Esophagus squamous epithelium (tissue), 5 donors: ENCODE measurements around the gene GAA. TPM values are rescaled to one million over a fixed set of nuclear protein-coding genes. Genes with fewer than 3 reads are reported as not detected.

Experiments
- DNase-seq: peaks from one replicate; lab custom pipeline; 2025; lab: John Stamatoyannopoulos, UW
- H3K27ac ChIP-seq, 4 donors: fragments of 200-600 bp; sonication (generic); one replicate each; pipeline ENCODE4 v1.5.1; 2016 to 2019; ENCODE audit warnings: mild to moderate bottlenecking in 1 of 4
- H3K27me3 ChIP-seq, 4 donors: fragments of 200-600 bp; sonication (generic); 1 replicate in 3 of 4; 2 replicates in 1 of 4; pipeline versions ENCODE4 v1.5.1 to v1.6.0; 2017 to 2021; ENCODE audit warnings: antibody characterized with exemption in 1 of 4
- H3K36me3 ChIP-seq, 3 donors: fragments of 200-600 bp; sonication (generic); one replicate each; pipeline ENCODE4 v1.5.1; 2016 to 2019
- H3K4me1 ChIP-seq, 3 donors: fragments of 200-600 bp; sonication (generic); one replicate each; pipeline ENCODE4 v1.5.1; 2017 to 2019
- H3K4me3 ChIP-seq, 4 donors: fragments of 200-600 bp; sonication (generic); 1 replicate in 3 of 4; 2 replicates in 1 of 4; pipeline ENCODE4 v1.5.1; 2016 to 2019; ENCODE audit warnings: mild to moderate bottlenecking in 2 of 4, moderate library complexity in 1 of 4
- H3K9me3 ChIP-seq, 3 donors: fragments of 200-600 bp; sonication (generic); one replicate each; pipeline ENCODE4 v1.5.1; 2016 to 2019
- CTCF ChIP-seq, 6 experiments: fragments of 450-650 bp in 4 of 6; fragments of 200-600 bp in 2 of 6; sonication (generic) in 2 of 6; IDR thresholded peaks; one replicate each; pipeline ENCODE4 v1.5.1; 2016 to 2019; ENCODE audit warnings: antibody characterized with exemption in 6 of 6, mild to moderate bottlenecking in 4 of 6, moderate library complexity in 4 of 6
- POLR2A ChIP-seq, 4 donors: fragments of 450-650 bp; IDR thresholded peaks; one replicate each; pipeline ENCODE4 v1.6.1; 2017; ENCODE audit warnings: antibody characterized with exemption in 4 of 4, mild to moderate bottlenecking in 4 of 4, moderate library complexity in 3 of 4
- WGBS, 2 donors: methylation state at CpG; one replicate each; pipeline ENCODE4 v1.1.5; 2018; 5-methylcytosine and 5-hydroxymethylcytosine counted together
- intact Hi-C: fragments of 100-400 bp; cut with DNase I; formaldehyde crosslinking; loops from one replicate; pipeline ENCODE4 v1.15.0; 2022
- total RNA-seq, 4 donors: library from RNA; depleted of rRNA; stranded (reverse); fragments of >200 nt; gene quantifications; one replicate each; pipeline ENCODE4 v1.1.0, GENCODE V29; 2016
- donor health status: DM: yes; HTN: yes; CAD: no.

The GAA gene
- total RNA-seq, 4 donors from 2014 or later = 14.3 to 50.4 (median 28.7) TPM

GRCh38 chr17:80083136-80083661 lies 18.2 kb upstream of the GAA start:
- no peaks in the 10 kb centered on the region for H3K27me3 ChIP-seq
- 54 to 60% methylated on average over 3 to 5 of the region's 13 CpGs for WGBS, 2 donors
- H3K4me1 ChIP-seq = peaks cover 0 to 9% (median 8%) of the 10 kb centered on the region in 3 donors
- no peak for DNase-seq
- no peaks in the 10 kb centered on the region for H3K9me3 ChIP-seq
- H3K4me3 ChIP-seq = no peak overlapping the region
- no peaks in the 10 kb centered on the region for H3K36me3 ChIP-seq
- H3K27ac ChIP-seq = no peak overlapping the region
- intact Hi-C loops = no loop called here
- no peak for TF ChIP-seq POLR2A (IDR thresholded peaks at IDR 0.05)
- no peak for TF ChIP-seq CTCF (IDR thresholded peaks at IDR 0.05)

- 82 to 95% methylated on average over 4 to 8 of the region's 15 CpGs for WGBS, 2 donors
- H3K27me3 ChIP-seq = no peaks in the 10 kb centered on the region
- no peak for DNase-seq
- TF ChIP-seq POLR2A (IDR thresholded peaks at IDR 0.05) (no peak), CTCF (IDR thresholded peaks at IDR 0.05) (no peak)
- intact Hi-C loops = no loop called here
- no peaks in the 10 kb centered on the region for H3K36me3 ChIP-seq
- H3K9me3 ChIP-seq = no peaks in the 10 kb centered on the region
- no peak overlapping the region for H3K4me3 ChIP-seq
- peaks cover 0 to 9% (median 8%) of the 10 kb centered on the region in 3 donors for H3K4me1 ChIP-seq
- H3K27ac ChIP-seq = no peak overlapping the region
Observed at GRCh38 chr17:80084773-80085172, 16.6 kb upstream of the GAA start.

- 77 to 82% methylated on average over 11 to 16 of the region's 17 CpGs for WGBS, 2 donors
- Histone ChIP-seq H3K4me3 (no peak overlapping the region), H3K27me3 (no peaks in the 10 kb centered on the region), H3K9me3 (no peaks in the 10 kb centered on the region), H3K36me3 (no peaks in the 10 kb centered on the region), H3K4me1 (peaks cover 0 to 9% (median 8%) of the 10 kb centered on the region in 3 donors), H3K27ac (no peak overlapping the region)
- TF ChIP-seq POLR2A (IDR thresholded peaks at IDR 0.05) (no peak), CTCF (IDR thresholded peaks at IDR 0.05) (no peak)
- no peak for DNase-seq
- intact Hi-C loops = no loop called here
Observed at GRCh38 chr17:80086081-80086480, 15.3 kb upstream of the GAA start.

- Histone ChIP-seq H3K4me3 (no peak overlapping the region), H3K27me3 (no peaks in the 10 kb centered on the region), H3K9me3 (no peaks in the 10 kb centered on the region), H3K27ac (no peak overlapping the region), H3K36me3 (no peaks in the 10 kb centered on the region), H3K4me1 (peaks cover 0 to 9% (median 8%) of the 10 kb centered on the region in 3 donors)
- no peak for TF ChIP-seq CTCF (IDR thresholded peaks at IDR 0.05)
- TF ChIP-seq POLR2A (IDR thresholded peaks at IDR 0.05) = no peak
- WGBS, 2 donors = 90 to 92% methylated on average over 2 to 5 of the region's 11 CpGs
- intact Hi-C loops = no loop called here
- no peak for DNase-seq
Observed at GRCh38 chr17:80086616-80087015, 14.8 kb upstream of the GAA start.

GRCh38 chr17:80087346-80088265 lies 13.8 kb upstream of the GAA start:
- H3K9me3 ChIP-seq = no peaks in the 10 kb centered on the region
- WGBS, 2 donors = 80 to 85% methylated on average over 18 to 19 of the region's 34 CpGs
- peaks cover 0 to 4% (median 4%) of the 10 kb centered on the region in 3 donors for H3K4me1 ChIP-seq
- H3K36me3 ChIP-seq = no peaks in the 10 kb centered on the region
- no peak for DNase-seq
- no peak overlapping the region for H3K27ac ChIP-seq
- intact Hi-C loops = no loop called here
- H3K4me3 ChIP-seq = no peak overlapping the region
- TF ChIP-seq CTCF (IDR thresholded peaks at IDR 0.05) = no peak
- TF ChIP-seq POLR2A (IDR thresholded peaks at IDR 0.05) = no peak
- no peaks in the 10 kb centered on the region for H3K27me3 ChIP-seq
